Neural progenitor cell (in vitro differentiated cells): ENCODE data around the gene TTC3.

Experiments used
- EZH2phosphoT487 ChIP-seq: fragments of 200-600 bp; sonication (generic); IDR thresholded peaks from 2 replicates; pipeline ENCODE4 v1.6.1; 2017; ENCODE audit warnings: antibody characterized with exemption
- TF ChIP-seq, protein P1 (sequence below): fragments of 200-600 bp; sonication (generic); IDR thresholded peaks from 2 replicates; pipeline ENCODE4 v1.5.1; 2017; ENCODE audit warnings: antibody characterized with exemption, mild to moderate bottlenecking

DNA sequence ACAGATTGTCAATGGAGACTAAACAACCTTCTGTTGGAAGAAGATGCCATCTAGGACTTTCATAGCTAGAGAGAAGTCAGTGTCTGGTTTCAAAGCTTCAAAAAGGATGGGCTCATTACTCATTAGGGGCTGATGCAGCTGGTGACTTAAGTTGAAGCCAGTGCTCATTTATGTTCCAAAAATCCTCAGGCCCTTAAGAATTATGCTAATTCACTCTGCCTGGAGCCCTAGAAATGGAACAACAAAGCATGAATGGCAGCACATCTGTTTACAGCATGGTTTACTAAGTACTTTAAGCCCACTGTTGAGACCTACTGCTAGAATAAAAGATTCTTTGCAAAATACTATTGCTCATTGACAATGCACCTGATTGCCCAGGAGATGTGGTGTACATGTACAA lies 63.7 kb downstream of the TTC3 start:
- TF ChIP-seq, protein P1, sequence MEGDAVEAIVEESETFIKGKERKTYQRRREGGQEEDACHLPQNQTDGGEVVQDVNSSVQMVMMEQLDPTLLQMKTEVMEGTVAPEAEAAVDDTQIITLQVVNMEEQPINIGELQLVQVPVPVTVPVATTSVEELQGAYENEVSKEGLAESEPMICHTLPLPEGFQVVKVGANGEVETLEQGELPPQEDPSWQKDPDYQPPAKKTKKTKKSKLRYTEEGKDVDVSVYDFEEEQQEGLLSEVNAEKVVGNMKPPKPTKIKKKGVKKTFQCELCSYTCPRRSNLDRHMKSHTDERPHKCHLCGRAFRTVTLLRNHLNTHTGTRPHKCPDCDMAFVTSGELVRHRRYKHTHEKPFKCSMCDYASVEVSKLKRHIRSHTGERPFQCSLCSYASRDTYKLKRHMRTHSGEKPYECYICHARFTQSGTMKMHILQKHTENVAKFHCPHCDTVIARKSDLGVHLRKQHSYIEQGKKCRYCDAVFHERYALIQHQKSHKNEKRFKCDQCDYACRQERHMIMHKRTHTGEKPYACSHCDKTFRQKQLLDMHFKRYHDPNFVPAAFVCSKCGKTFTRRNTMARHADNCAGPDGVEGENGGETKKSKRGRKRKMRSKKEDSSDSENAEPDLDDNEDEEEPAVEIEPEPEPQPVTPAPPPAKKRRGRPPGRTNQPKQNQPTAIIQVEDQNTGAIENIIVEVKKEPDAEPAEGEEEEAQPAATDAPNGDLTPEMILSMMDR, result no peak
- no peak for TF ChIP-seq EZH2phosphoT487
